ENCODE results near the gene BTC.
"Not testable (repeated sequence)": the region's sequence is repeated elsewhere in the genome, so short reads cannot be mapped to it uniquely, and the experiment has no call there.

BTC gene

GRCh38 chr4:74794382-74795010, at the start of gene BTC:
BTC (minus strand) TSS chr4:74794523; CDS start chr4:74794325, 198 bp downstream.
- peak; percentile 6 for DNase-seq

GRCh38 chr4:74840936-74841509, 46.7 kb upstream of the BTC start:
- no peak for DNase-seq

GRCh38 chr4:74838746-74839370, 44.5 kb upstream of the BTC start:
- no peak for DNase-seq

GRCh38 chr4:74830928-74831327, 36.6 kb upstream of the BTC start:
- no peak for DNase-seq

GRCh38 chr4:74823194-74823593, 28.9 kb upstream of the BTC start:
- DNase-seq = no peak

GRCh38 chr4:74822603-74823002, 28.3 kb upstream of the BTC start:
- DNase-seq = no peak

GRCh38 chr4:74821541-74821940, 27.2 kb upstream of the BTC start:
- no peak for DNase-seq

GRCh38 chr4:74814052-74814451, 19.7 kb upstream of the BTC start:
- no peak for DNase-seq

- not testable (repeated sequence) for DNase-seq
Measured at GRCh38 chr4:74812056-74812455, 17.7 kb upstream of the BTC start.

- no peak for DNase-seq
Measured at GRCh38 chr4:74805601-74806000, 11.3 kb upstream of the BTC start.

GRCh38 chr4:74800310-74800709, 6.0 kb upstream of the BTC start:
- no peak for DNase-seq

GRCh38 chr4:74796631-74797030, 2.3 kb upstream of the BTC start:
- DNase-seq = no peak

GRCh38 chr4:74793757-74794381, 454 bp downstream of the BTC start:
- peak; percentile 27 for DNase-seq

- DNase-seq = no peak
Measured at GRCh38 chr4:74790652-74791051, 3.7 kb downstream of the BTC start.

GRCh38 chr4:74789518-74789917, 4.8 kb downstream of the BTC start:
- no peak for DNase-seq

GRCh38 chr4:74777531-74777930, 16.8 kb downstream of the BTC start:
- DNase-seq = no peak

- no peak for DNase-seq
Measured at GRCh38 chr4:74772783-74773182, 21.5 kb downstream of the BTC start.

- DNase-seq = no peak
Measured at GRCh38 chr4:74772106-74772505, 22.2 kb downstream of the BTC start.

GRCh38 chr4:74770226-74770910, 24.0 kb downstream of the BTC start:
- no peak for DNase-seq

- no peak for DNase-seq
Measured at GRCh38 chr4:74768857-74769525, 25.3 kb downstream of the BTC start.

GRCh38 chr4:74764119-74764518, 30.2 kb downstream of the BTC start:
- DNase-seq = no peak

GRCh38 chr4:74758551-74759145, 35.7 kb downstream of the BTC start:
- no peak for DNase-seq

GRCh38 chr4:74757136-74757535, 37.2 kb downstream of the BTC start:
- DNase-seq = no peak

Data from stimulated activated CD4-positive, alpha-beta T cell treated with anti-CD3 and anti-CD28 coated beads, Interleukin-15, amount 100 ng/mL, for 24 hours (primary cell).